IPS-18a (cell line): ENCODE measurements around the gene TRIM66.

Experiments used
- H3K27ac ChIP-seq: one replicate; pipeline ENCODE4 v1.5.1; 2013; ENCODE audit warnings: low read length
- H3K27me3 ChIP-seq: one replicate; pipeline ENCODE4 v1.6.1; 2013; ENCODE audit warnings: mild to moderate bottlenecking, low read length; ENCODE audit not compliant: control insufficient read depth, insufficient read depth
- H3K36me3 ChIP-seq: one replicate; pipeline ENCODE4 v1.6.1; 2013; ENCODE audit warnings: low read depth, low read length; ENCODE audit not compliant: control insufficient read depth
- H3K4me1 ChIP-seq: one replicate; pipeline ENCODE4 v1.6.1; 2013; ENCODE audit warnings: low read depth, low read length; ENCODE audit not compliant: control insufficient read depth
- H3K4me3 ChIP-seq: one replicate; pipeline ENCODE4 v1.5.1; 2013; ENCODE audit warnings: low read length
- H3K9ac ChIP-seq: one replicate; pipeline ENCODE4 v1.6.1; 2013; ENCODE audit warnings: mild to moderate bottlenecking, low read length, moderate library complexity
- H3K9me3 ChIP-seq: one replicate; pipeline ENCODE4 v1.6.1; 2013; ENCODE audit warnings: low read depth, low read length; ENCODE audit not compliant: control insufficient read depth

TRIM66 gene

DNA sequence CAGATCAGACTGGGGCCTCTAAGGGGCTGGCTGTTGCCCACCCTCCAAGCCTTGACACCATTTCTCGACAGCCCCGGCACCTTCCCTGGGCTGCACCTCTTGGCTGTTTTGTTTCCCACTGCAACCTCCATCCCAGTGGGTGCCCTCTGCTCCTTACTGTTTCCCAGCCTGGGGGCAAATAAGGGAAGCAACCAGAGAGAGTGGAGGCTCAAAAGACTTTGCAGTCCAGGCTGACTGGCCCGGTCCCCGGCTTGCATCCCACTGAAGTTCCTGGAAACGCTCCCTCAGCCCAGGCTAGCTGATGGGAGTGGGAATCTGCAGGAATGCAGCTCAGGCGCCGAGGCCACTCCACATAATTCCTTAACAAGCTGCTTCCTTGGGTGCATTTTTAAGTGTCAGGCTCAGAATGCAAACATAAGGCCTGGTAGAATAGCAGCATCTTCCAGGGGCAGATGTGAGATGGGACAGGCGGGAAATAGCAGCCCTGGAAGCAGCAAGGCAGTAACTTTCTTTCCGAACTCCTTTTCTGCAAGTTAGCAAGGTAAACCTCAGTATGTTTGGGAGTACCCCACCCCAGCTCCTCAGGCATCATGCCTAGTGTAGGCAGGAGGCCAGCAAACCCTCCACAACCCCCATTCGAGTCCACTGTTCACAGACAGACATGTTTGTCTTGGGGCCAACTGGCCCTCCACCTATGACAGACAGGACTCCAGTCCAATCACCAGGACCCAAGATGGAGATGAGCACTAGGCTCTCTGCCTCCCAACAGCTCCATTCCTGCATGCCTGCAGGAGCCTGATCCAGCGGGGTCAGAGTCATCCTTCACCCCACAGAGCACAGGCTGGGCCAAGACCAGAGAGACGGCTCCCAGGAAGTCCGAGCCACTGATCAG is 39.4 kb upstream of the TRIM66 start:
- H3K9ac ChIP-seq, result no peak overlapping the region
- peaks cover 20% of the 10 kb centered on the region for H3K4me1 ChIP-seq

DNA sequence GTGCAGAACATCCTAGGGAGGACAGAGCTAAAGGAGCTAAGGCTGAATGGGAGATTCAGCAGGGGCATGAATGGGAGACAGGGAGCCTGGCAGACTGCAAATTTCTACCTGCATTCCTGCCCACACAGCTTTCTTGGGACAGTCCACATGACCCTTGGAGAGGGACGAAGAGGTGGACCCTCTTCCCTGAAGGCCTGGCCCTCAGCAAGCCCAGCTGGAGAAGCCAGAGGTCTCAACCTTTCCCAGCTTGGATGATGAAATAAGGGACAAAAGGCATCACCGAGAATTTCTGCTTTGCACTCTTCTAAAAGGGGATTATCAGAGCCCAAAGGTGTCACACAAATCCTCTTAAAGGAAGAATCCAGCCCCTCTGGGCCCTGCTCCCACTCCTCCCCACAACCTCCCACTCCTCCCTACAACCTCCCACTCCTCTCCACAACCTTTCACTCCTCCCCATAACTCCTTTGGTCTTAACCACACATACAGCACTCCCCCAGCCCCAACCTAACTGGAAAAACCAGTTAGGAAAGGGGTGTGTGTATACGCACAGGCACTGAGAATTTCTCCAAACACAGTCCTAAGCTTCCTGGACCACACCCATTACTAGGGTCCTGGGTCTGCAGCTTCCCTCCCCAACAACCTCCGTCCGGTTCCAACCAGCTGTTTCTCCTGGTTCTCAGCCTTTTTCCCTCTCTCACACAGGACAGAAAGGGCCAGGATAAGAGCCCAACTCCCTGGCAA is 38.6 kb upstream of the TRIM66 start:
- H3K27me3 ChIP-seq, result no peaks in the 10 kb centered on the region
- H3K27ac ChIP-seq, result no peak overlapping the region
- H3K9ac ChIP-seq, result no peak overlapping the region
- peaks cover 20% of the 10 kb centered on the region for H3K4me1 ChIP-seq
- no peak overlapping the region for H3K4me3 ChIP-seq
- H3K9me3 ChIP-seq, result no peaks in the 10 kb centered on the region
- H3K36me3 ChIP-seq, result peaks cover 10% of the 10 kb centered on the region

More for the DNA sequence above, 39.4 kb upstream of the TRIM66 start:
- Histone ChIP-seq H3K27me3 (no peaks in the 10 kb centered on the region), H3K4me3 (no peak overlapping the region), H3K9me3 (no peaks in the 10 kb centered on the region), H3K27ac (no peak overlapping the region), H3K36me3 (peaks cover 10% of the 10 kb centered on the region)

DNA sequence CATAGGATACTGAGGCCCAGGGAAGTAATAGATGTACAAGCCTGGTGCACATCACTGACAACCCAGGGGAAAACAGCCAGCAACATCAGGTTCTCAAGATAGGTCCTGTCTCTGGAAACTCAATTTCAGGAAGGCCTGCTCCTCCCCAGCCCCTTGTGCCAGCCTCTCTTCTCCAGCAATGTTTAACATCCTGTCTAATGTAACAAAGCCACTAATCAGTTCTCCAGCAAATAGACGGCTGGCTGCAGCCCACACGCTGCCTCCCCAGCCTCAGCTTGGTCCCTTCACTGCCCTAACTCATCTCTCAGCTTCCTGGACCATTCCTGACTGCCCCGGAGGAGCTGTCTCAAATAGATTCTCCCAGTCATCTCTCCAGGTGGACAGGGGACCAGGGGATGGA is 37.9 kb upstream of the TRIM66 start:
- Histone ChIP-seq H3K9ac (no peak overlapping the region), H3K27me3 (no peaks in the 10 kb centered on the region), H3K36me3 (peaks cover 7% of the 10 kb centered on the region), H3K27ac (no peak overlapping the region), H3K9me3 (no peaks in the 10 kb centered on the region), H3K4me1 (peaks cover 20% of the 10 kb centered on the region), H3K4me3 (no peak overlapping the region)

DNA sequence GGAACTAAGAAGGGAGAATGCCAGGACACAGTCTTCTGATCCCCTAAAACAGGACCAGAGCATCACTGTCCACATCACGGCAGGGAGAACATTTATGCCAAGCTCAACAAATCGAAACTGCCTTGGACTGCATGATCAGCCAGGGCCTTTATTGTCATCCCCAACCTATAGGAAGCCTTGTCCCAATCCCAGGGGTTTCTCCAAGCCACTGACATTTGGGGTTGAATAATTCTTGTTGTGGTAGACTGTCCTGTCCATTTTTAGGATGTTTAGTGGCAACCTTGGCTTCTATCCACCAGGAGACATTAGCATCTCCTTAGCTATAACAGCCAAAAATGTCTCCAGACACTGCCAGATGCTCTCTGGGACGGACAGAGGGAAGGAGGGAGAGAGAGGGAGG is 37.3 kb upstream of the TRIM66 start:
- Histone ChIP-seq H3K9me3 (no peaks in the 10 kb centered on the region), H3K36me3 (peaks cover 7% of the 10 kb centered on the region), H3K27ac (no peak overlapping the region), H3K4me3 (no peak overlapping the region), H3K9ac (no peak overlapping the region), H3K4me1 (peaks cover 18% of the 10 kb centered on the region), H3K27me3 (no peaks in the 10 kb centered on the region)

DNA sequence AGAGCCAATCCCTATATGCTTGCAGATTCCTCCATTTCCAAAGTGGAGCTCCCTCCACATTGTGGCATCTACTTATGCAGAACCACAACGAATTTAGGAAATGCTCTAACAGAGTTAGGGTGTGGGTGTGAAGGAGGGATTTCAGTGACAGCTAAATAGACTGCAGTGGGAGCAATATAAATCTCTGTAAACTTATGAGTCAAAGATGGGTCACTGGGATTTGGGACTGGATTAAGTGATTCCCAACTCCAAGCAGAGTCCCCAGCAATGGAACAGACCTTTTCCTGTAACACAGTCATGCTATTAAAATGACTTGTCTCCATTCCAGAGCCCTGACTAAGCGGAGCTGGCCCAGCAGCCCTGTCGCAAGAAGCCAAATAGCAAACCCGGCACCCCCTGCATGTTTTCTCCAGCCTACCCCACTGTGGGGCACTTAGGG is 36.8 kb upstream of the TRIM66 start:
- Histone ChIP-seq H3K4me3 (no peak overlapping the region), H3K27me3 (no peaks in the 10 kb centered on the region), H3K36me3 (peaks cover 7% of the 10 kb centered on the region), H3K27ac (no peak overlapping the region), H3K9me3 (no peaks in the 10 kb centered on the region), H3K4me1 (peaks cover 14% of the 10 kb centered on the region), H3K9ac (no peak overlapping the region)

DNA sequence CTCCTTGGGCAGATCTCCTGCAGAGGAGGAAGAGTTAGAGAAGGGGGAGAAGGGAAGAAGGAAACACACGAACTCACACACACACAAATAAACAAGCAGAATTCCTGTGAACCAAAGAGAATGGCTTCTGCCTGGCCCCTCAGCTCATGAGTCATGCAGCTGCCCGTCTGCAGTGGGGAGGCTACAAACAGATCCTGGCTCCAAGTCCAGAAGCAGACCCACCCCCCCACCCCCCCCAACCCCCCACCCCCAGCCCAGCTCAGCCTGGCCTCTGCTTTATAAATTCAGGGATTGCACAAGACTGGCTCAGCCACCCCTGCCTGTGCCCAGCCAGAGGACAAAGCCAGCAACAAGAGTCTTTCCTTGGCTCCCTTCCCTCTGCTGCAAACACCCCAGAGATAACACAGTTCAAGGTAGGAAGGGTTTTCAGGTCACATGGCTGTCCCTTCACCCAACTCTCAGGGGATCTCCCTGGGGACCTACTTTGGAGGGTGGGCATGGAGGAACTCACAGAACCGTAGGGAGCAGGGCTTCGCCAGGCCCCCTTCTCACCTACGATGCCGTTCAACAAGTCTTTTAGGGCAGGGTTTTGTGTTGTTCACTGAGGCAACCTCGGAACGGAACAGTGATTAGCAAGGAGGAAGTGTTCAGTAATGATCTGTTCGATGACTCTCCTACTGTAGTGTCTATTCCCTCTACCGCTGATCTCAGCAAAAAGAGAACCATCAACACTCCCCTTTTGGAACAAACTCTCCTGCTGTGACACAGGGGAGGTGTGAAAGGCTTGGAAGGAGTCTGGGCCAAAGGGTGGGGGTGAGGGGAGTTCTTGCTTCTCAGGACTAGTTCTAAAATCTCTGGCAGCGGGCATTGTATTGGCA is 35.6 kb upstream of the TRIM66 start:
- Histone ChIP-seq H3K4me1 (peaks cover 8% of the 10 kb centered on the region), H3K27me3 (no peaks in the 10 kb centered on the region), H3K36me3 (peaks cover 7% of the 10 kb centered on the region), H3K9me3 (no peaks in the 10 kb centered on the region), H3K27ac (no peak overlapping the region), H3K9ac (no peak overlapping the region), H3K4me3 (no peak overlapping the region)

DNA sequence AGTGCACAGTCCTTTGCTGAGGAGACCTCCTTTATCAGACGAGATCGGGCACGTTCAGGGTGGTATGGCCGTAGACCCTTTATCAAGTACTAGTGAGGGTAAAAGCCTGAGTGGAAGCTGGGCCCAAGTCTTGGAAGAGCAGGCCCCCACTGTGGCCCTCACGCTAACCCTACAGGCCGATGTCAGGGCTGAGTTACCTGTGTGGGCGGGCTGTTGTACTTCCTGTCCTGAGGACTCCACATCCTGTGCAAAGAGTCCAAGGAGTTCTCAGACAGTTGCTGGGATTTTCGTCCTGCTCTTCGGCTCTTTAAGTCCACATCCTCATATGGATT is 35.0 kb upstream of the TRIM66 start:
- no peak overlapping the region for H3K27ac ChIP-seq
- no peak overlapping the region for H3K9ac ChIP-seq
- H3K27me3 ChIP-seq, result no peaks in the 10 kb centered on the region
- H3K36me3 ChIP-seq, result peaks cover 7% of the 10 kb centered on the region
- H3K9me3 ChIP-seq, result no peaks in the 10 kb centered on the region
- peaks cover 8% of the 10 kb centered on the region for H3K4me1 ChIP-seq
- H3K4me3 ChIP-seq, result no peak overlapping the region

DNA sequence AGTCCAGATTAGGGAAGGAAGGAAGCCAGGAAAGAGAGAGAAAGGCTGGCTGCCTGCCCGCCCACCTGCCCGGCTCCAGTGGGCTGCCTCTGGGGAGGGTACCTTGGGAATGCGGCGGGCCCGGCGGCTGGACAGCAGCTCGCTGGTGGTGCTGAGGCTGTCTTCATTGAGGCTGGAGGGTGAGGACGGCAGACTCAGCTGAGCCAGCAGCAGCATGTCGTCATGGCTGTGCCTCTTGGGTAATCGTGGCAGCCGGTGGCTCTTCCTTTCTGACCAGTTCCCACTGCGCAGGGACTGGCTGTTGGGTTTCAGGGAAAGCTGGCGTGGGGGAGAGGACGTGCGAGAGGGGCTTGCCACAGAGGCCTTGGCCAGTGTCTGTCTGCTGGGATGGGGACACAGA is 33.0 kb upstream of the TRIM66 start:
- H3K36me3 ChIP-seq, result peaks cover 7% of the 10 kb centered on the region
- H3K9me3 ChIP-seq, result no peaks in the 10 kb centered on the region
- H3K4me1 ChIP-seq, result peaks cover 8% of the 10 kb centered on the region
- no peak overlapping the region for H3K9ac ChIP-seq
- H3K27me3 ChIP-seq, result no peaks in the 10 kb centered on the region
- no peak overlapping the region for H3K4me3 ChIP-seq
- no peak overlapping the region for H3K27ac ChIP-seq

DNA sequence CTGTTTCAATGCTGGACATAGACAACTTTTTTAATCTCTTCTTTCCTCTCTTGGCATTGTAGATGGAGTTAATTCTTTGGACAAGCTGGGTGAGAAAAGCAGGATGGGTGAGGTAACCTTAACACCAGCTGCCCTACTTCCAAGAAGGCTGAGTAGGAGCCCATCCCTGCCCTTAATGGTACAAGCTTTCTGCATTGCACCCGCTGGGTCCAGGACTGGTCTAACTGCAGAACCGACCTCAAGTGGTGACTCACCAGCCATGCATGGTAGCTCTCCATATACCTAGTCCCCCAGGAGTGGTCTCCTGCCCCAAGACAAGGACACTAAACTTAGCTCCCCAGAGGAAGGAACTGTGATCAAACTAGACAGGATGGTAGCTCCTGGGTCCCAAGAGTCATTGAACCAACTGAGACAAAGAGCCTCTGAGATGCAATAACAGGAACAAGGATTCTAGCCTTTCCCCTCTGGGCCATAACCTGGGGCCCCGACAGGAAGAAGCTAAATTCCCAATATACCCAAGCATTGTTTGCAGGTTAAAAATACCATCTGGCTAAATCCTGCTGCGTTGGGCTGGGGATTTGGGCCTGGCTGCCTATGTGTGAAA is 32.3 kb upstream of the TRIM66 start:
- Histone ChIP-seq H3K9ac (no peak overlapping the region), H3K27ac (no peak overlapping the region), H3K4me1 (peaks cover 8% of the 10 kb centered on the region), H3K4me3 (no peak overlapping the region), H3K9me3 (no peaks in the 10 kb centered on the region), H3K36me3 (peaks cover 7% of the 10 kb centered on the region), H3K27me3 (no peaks in the 10 kb centered on the region)

DNA sequence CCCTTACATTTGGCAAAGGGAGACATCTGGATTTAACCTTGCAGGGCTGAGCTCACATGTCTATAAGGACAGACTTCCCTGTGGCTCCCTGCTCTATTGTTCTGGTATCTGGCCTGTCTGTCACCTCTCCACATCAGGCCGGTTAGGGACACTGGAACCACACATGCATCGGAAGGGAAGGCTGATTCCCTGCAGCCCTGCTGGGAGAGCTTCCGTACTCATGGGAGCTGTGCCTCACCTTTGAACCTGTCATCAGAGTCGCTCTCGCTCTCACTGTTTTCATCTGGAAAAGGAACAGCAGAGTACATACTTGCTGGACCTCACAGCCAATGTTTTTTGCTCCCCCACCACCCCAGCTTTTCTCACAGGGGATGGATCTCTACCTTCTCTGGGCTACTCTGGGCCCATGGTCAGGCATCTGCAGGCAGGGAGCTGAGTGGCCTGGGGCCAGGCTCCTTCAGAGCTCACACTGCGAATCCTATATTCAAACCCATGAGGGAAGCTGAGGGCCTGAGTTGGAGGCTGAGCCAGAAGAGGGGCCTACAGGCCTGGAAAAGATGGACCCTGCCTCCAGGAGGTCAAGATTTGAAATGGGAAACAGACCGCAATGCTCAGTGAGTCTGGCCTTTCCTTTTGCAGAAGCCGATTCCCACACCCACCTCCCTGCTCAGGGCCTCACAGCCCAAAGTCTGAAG is 31.4 kb upstream of the TRIM66 start:
- H3K4me1 ChIP-seq, result peaks cover 12% of the 10 kb centered on the region
- H3K36me3 ChIP-seq, result peaks cover 7% of the 10 kb centered on the region
- no peaks in the 10 kb centered on the region for H3K27me3 ChIP-seq
- H3K4me3 ChIP-seq, result no peak overlapping the region
- H3K27ac ChIP-seq, result no peak overlapping the region
- H3K9me3 ChIP-seq, result no peaks in the 10 kb centered on the region
- H3K9ac ChIP-seq, result no peak overlapping the region
